HG03280 (cell line): ENCODE results near the gene TRIM17.

Experiments
- ATAC-seq: cut with Tn5 transposase; IDR thresholded peaks from one replicate; pipeline ENCODE4 v1.9.1; 2021; ENCODE audit warnings: mild to moderate bottlenecking, moderate library complexity; ENCODE audit not compliant: unreplicated experiment

The TRIM17 gene

GRCh38 chr1:228402641-228403025 lies 14.0 kb downstream of the TRIM17 start:
- no peak for ATAC-seq

- ATAC-seq: no peak
Observed at GRCh38 chr1:228401782-228402640, 14.7 kb downstream of the TRIM17 start.

- ATAC-seq: no peak
Observed at GRCh38 chr1:228400692-228401454, 15.8 kb downstream of the TRIM17 start.

- no peak for ATAC-seq
Observed at GRCh38 chr1:228400237-228400651, 16.4 kb downstream of the TRIM17 start.

- no peak for ATAC-seq
Observed at GRCh38 chr1:228399531-228400236, 17.0 kb downstream of the TRIM17 start.

GRCh38 chr1:228398741-228399461 lies 17.8 kb downstream of the TRIM17 start:
- ATAC-seq: no peak

GRCh38 chr1:228397966-228398365 lies 18.7 kb downstream of the TRIM17 start:
- no peak for ATAC-seq

GRCh38 chr1:228396770-228397662 lies 19.6 kb downstream of the TRIM17 start:
- ATAC-seq: no peak

GRCh38 chr1:228394571-228395394 lies 21.9 kb downstream of the TRIM17 start:
- ATAC-seq: no peak

GRCh38 chr1:228393811-228394570 lies 22.7 kb downstream of the TRIM17 start:
- ATAC-seq: no peak

- no peak for ATAC-seq
Observed at GRCh38 chr1:228393268-228393701, 23.4 kb downstream of the TRIM17 start.

- ATAC-seq: no peak
Observed at GRCh38 chr1:228392111-228392936, 24.3 kb downstream of the TRIM17 start.

- ATAC-seq: no peak
Observed at GRCh38 chr1:228391411-228392020, 25.1 kb downstream of the TRIM17 start.

- ATAC-seq: no peak
Observed at GRCh38 chr1:228390649-228391048, 26.0 kb downstream of the TRIM17 start.

GRCh38 chr1:228387321-228387720 lies 29.3 kb downstream of the TRIM17 start:
- no peak for ATAC-seq

- no peak for ATAC-seq
Observed at GRCh38 chr1:228385232-228385631, 31.4 kb downstream of the TRIM17 start.

- no peak for ATAC-seq
Observed at GRCh38 chr1:228383773-228384172, 32.9 kb downstream of the TRIM17 start.
